ENCODE measurements around the gene GAS2L2.

Gene GAS2L2

DNA sequence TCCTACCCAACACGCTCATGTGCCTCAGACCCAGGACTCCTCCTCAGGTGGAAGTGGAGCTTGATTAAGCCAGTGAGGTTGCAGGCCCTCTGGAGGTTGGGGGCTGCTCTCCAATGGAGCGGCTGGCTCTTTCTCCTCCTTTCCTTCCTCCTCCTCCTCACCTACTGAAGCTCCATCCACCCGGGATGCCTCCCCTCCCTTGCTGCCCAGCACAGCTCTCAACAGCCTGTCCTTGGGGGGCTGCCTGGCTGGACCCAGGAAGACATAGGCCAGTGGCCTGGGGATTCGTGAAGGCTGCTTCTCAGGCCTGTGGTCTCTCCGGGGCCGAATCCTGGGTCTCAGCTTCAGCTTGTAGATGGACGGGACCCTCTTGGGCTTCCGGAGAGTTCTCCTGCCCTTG lies 8.2 kb downstream of the GAS2L2 start:
- DNase-seq = no peak

DNA sequence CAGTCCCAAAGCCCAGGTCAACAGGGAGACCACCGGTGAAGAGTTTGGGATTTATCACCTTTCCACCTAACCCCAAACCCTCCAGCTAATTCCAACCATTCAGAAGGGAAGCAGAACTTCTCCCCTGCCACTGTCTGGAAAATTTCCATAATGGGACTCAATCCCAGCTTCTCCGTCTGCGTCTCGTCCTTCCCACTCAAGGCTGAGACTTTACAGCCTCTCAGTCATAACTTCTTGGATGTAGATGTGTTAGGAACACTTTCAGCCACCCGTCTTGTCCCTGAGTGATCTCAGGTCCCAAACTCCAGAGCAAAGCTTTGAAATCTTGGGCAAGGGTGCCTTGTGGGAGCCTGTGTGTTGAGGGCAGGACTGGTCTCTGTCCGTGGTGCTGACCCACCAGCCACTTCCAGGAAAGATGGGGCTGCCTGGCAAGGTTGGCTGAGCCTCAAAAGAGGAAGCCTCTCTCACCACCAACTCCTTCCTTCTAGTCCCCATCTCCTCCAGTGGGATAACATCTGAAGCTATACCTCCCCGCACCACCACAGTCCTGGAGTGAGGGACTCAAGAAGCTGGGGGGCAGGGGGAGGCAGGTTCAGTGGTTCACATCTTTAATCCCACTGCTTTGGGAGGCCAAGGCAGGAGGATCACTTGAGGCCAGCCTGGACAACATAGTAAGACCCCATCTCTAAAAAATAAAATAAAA lies 9.3 kb downstream of the GAS2L2 start:
- DNase-seq = no peak

DNA sequence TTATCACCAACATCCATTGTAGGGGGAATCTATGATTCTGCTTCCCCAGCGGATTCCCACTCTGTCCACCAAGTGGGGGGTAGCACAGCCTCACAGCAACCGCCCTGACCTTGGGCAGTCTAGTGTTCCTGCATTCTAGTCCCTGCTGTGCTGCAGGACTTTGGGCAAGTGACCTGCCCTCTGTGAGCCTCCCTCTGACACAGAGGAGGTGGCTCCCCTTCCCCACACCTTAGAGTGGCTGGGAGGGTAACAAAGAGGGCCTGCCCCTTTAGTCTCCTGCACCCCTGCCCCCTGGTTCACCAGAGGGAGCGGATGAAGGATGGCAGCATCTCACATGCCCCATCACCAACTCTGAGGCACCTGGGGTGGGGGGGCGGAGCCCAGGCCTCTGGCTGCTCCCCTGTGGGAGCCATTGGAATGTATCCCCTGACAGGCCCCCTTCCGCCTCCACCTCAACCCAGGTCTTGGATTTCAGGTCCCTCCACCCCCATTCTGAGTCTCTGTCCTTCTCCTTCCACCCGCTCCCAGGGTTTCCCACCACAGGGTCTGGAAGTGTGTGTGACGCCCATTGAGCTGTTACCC lies 10.1 kb downstream of the GAS2L2 start:
- no peak for DNase-seq

DNA sequence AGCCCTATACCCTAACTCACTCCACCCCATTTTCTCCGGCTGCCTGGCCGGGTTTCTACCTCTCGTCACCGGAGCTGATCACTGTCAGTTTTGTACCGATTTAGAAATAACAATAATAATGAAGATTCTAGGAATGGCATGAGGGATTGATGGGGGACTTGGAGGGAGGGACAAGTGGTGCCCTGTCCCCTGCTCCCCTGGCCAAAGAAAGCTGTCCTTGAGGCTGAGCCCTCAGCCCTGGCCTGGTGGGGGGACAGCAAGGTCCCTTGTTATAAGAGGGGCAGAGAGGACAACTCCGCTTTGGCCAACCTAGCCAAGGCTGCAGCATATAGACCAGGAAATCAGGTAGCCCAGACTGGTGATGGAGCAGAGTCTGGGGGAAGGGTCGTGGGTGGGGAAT lies 10.5 kb downstream of the GAS2L2 start:
- DNase-seq = no peak

DNA sequence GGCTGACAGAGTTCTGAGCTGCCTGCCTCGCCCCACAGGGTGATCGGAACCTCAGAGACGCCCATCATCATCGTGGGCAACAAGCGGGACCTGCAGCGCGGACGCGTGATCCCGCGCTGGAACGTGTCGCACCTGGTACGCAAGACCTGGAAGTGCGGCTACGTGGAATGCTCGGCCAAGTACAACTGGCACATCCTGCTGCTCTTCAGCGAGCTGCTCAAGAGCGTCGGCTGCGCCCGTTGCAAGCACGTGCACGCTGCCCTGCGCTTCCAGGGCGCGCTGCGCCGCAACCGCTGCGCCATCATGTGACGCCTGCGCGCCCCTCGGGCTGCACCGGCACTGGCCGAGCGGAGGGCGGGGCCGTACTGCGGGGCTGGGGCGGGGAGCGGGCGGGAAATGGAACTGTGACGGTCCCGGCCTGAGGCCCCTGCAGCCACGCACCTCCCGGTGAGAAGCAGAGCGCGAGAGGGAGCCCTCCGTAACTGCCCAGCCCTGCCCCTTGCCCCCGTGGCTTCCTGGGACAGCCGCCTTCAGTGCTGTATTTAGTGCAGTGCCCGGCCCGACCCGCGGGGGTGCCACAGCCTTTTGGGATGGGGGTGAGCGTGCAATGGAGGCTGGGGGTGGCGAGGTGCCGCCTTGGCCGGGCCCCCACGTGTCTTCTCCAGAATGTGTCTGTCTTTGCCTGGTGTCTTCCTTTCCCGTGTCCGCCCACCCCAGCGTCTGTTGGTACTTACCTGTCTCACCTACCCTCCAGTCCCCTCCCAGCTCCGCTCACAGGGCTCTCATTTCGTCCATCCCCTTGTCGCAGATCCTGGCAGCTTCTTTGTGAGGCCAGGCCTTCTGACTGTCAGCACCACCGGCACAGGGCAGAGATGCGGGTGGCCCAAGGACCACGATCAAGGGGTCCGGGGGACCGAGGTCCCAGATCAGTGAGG lies 11.8 kb downstream of the GAS2L2 start:
- DNase-seq = no peak

DNA sequence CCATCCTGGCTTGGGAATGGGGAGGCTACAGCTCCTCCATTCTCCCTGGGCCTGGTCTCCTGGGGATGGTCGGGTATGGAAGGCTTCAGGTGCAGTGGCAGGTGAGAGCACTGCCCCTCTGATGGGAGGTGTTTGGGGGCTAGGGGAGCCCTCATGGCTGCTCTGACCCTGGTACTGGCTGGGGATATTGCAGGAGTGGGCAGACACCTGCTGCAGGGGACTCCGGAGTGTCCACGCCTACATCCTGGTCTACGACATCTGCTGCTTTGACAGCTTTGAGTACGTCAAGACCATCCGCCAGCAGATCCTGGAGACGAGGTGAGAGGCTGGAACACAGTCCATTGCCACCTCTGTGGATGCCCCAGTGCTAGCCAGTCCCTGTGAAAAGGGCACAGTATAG lies 12.8 kb downstream of the GAS2L2 start:
- no peak for DNase-seq

DNA sequence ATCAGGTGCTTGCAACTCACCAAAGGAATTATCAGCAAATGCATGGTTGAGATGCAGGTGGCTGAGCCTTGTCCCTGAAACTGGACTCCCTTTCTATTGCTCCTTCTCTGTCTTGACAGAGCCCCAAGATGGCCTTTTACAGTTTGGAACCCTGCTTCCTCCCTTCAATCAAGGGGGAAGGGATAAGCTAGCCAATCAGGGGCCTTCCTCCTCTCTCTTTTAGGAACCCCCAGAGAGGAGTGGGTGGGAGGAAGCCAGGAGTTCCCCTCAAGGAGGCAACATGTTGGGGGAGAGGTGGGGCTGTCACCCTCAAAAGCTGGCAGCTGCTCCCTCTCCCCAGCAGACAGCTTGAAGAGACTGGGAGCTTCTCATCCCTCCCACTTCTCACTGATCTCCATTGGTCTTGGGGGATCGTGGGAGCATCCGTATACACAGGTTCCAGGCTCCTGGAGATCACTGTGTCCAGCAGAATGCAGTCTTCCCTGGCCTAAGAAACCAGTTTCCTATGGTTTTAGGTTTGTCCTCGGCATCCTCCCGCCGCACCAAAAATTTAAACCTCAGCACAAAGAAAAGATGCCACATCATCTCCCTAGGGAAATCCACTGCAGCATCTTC lies 14.4 kb downstream of the GAS2L2 start:
- no peak for DNase-seq

DNA sequence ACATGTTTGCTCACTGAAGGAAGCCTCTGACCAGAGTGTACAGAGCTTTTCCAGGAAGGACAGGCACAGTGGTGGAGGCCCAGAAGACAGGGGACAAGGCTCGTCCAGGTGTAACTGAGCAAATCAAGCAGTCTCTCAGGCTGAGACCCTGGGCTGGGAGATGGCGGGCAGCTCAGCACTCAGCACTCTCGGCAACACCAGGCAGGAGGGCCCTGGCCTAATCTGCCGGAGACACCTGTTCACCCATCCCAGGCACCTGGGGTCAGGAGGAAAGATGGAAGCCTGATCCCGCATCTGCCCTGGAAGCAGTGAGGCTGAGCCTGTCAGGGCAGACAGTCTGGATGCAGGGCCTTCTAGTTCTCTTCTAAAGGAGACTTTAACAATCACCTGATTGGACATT lies 16.8 kb downstream of the GAS2L2 start:
- no peak for DNase-seq

DNA sequence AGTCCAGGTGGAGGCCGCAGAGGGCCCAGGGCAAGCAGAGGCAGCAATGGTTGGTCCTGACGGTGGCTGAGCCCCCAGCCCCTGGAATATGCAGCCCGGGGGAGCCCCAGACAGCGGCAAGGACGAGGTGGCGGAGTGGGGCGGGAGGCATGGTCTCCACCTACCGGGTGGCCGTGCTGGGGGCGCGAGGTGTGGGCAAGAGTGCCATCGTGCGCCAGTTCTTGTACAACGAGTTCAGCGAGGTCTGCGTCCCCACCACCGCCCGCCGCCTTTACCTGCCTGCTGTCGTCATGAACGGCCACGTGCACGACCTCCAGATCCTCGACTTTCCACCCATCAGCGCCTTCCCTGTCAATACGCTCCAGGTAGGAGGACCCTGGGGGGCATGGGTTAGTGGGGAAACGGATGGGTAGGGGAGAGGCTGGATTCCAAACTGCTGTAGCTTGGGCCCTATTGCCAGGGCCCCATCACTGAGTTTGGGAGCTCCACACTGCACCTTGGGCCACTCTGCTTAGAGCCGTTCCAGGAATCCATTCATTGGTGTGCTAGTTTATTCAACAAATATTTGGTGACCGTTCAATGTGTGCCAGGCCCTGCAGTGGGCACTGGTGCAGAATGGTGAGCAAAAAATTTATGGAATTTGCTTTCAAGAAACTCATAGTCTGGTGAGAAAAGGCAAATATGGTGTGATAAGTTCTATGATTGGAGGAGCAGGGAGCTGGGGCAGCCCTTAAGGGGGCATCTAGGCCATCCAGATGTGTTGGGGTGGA lies 17.8 kb downstream of the GAS2L2 start:
- no peak for DNase-seq

DNA sequence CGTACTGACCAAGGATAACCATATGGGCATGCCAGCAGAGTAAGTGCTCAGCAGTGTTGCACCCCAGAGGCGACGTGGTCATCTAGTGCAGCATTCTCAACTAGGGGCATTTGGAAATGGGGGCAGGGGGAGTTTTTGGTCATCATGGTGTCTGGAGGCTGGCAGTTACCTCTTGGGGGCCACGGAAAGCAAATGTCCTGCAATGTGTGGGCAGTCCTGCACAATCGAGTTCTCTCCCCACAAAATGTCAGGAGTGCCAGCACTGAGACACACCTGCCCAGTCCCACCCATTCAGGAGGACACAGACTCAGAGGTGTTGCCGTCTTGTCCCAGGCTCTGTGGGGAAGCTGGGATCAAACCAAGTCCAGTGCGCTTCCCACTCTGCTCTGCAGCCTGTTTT lies 18.6 kb downstream of the GAS2L2 start:
- DNase-seq = no peak

DNA sequence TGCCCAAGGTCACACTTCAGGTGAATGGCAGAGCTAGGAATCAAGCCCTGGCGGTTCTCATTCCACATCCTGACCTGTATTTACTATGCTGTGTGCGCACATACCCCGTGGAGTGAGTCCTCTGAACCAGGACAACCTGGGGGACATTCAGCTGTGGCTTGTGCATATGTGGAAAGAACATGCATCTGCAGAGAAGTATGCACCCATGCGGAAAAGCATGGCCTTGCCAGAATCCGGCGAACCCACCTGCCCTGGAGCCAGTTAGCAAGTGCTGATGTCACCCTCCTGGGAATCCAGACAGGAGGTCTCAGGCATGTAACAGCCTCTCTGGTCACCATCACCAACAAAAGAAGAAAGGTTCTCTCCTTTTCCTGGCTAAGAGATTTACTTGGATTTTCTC lies 19.7 kb downstream of the GAS2L2 start:
- no peak for DNase-seq

DNA sequence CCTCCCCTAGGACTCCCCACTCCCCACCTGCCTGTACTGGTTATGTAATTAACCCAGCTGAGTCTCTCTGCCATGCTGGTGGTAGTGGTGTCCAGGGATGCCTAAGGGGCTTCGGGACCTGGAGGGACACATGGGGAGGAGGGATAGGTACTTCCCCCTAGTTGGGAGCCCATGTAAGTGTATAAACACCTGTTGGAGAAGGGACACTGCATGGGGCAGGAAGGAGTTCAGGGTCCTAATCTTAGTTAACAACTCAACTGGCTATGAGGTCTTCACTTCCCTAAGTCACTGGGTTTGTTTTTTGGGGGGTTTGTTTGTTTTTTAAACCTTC lies 20.3 kb downstream of the GAS2L2 start:
- DNase-seq = no peak

DNA sequence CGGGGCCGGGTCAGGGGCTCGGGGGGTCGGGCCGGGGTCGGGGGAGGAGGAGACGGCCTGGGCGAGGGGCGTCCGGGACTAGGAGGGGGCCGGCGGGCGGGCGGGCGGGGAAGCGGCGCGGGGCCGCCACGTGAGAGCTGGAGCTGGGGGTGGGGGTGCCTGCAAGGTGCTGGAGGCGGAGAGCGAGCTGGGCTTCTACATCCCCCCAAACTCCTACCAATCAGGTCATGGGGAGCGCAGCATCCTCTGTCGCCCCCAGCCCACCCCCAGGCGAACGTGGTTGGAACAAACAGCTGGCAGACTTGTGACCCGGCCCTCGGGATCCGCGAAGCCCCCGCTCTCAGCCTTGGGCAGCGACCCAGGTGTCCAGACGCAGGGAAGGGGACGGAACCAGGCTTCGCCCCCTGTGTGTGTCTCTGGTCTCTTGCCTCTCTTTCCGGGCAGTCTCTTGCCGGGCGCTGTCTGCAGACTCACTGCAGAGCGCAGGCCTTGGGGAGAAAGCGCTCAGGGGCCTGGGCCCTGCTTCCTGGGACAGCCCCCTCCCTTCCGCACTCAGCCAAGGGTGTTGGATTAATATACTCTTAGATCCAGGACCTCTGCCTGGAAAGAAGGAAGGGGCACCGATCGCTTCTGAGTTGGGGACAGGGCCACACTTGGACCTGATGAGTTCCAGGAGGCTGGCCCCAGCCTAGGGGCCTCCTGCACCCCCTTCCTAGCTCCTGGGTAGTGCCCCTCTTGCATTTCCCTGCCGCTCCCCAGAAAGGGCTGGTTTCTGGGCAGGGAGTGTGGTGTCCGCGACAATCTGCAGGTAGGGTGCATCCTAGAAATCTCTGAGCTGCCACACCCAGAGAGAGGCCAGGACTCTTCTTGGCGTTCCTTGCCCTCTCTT lies 20.9 kb downstream of the GAS2L2 start:
- DNase-seq = no peak

DNA sequence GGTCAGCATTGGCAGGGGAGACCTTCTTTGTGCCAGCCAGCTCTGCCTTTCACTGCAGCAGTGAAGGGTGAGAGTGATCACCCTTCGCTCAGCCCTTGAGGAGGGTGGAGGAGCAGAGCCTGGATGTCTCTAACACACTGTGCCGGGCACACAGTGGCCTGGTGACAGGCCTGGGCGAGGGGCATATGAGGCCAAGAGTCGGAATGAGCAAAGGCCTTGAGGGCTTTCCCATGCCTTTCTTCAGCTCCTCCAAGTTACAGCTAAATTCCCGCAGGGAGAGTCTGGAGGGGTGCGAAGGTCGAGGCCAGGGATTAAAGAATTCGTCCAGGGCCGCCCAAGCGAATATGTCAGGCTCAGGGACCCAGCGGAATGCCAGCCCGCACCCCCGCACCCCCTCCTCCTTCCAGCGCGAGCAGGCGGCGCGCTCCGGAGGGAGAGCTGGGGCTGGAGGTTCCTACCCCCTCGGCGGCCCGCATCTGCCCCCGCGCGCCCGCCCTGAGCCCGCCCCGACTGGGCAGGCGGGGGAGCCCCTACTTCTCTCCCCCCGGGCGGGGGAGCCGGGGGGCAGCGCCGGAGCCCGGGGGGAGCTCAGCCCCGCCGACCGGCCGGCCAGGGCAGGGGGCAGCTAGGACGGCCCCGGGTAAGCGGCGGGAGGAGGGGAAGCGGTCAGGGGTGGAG lies 21.7 kb downstream of the GAS2L2 start, which contains the start of gene RASL10B:
Gene RASL10B, plus strand, starts transcription at position 401 of the 678 bp plus-strand sequence. CDS start 3,546 bp downstream, outside the sequence.
- no peak for DNase-seq

DNA sequence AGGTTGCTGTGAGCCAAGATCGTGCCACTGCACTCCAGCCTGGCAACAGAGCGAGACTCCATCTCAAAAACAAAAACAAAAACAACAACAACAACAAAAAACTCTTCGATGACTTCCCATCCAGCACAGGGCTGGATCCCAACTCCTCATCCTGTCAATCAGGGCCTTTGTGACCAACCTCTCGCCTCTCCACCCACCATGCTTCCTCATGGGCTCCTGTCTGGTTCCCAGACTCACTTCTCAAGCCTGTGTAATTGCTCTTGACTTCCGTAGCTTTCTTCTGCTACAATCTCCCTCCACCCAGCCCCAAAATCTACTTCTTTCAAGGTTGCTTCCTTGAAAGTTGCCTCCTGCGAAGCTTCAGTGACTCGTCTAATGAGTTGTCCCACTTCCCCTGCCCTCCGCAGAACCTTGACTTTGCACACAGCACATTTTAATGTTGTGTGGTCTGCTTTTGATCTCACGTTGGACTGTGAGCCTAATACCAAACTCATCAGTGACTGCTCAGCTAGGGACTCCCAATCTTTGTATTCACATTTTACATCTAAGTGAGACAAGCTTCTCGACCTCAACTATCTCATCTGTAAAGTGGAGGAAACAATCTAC lies 22.5 kb downstream of the GAS2L2 start:
- DNase-seq = no peak

DNA sequence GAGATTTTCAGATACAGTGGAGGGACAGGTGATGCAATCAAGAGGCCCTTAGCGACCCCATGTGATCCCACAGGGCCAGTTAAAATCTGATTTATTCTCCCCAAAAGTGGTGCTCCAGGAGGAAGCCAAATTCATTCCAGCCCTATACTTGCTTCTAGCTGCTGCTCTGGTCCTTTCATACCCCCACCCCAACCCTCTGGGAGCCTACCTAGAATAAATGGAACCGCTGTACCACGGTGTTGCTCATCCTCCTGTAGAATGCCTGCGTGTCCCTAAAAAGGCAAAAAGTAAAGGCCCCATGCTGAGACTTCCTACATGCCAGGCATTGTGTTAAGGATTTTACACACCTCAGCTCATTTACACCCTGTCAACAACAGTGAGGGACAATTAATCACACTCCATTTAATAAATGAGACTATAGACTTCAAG lies 23.6 kb downstream of the GAS2L2 start:
- no peak for DNase-seq

DNA sequence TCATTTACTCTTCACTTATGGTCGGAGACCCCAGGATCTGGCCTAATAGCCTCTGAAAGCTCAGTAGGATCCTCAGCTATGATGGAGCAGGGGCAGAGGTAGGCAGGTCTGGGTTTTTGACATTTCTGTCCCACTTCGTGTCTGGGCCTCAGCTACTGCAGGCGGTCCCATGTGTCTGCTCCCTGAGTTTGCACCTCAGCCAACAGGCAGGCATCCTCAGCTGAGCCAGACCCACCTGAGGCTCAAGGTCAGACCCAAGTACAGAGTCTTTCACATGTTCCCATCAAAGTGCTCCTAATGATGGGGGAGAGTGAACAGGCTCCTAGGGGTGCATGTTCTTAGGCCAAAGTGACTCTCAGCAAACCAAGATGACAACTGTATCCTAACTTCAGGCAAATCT lies 24.5 kb downstream of the GAS2L2 start:
- no peak for DNase-seq

DNA sequence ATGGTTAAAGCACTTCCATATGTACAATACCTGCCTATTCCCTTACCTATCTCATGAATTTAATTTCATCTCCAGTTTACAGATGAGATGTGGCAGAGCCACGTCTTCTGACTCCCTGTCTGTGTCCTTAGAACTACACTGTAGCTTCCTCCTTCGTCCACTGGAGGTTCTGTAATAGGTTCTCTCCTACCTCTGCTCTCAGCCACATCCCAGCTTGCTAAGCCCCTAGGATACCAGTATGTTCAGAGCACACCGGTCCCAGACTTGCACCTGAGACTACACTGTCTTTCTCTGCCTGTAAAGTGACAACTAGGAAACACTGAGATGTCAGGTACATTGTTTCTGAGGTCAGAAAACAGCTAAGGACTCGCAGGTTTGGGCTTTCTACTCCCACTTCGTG lies 25.4 kb downstream of the GAS2L2 start:
- DNase-seq = no peak

DNA sequence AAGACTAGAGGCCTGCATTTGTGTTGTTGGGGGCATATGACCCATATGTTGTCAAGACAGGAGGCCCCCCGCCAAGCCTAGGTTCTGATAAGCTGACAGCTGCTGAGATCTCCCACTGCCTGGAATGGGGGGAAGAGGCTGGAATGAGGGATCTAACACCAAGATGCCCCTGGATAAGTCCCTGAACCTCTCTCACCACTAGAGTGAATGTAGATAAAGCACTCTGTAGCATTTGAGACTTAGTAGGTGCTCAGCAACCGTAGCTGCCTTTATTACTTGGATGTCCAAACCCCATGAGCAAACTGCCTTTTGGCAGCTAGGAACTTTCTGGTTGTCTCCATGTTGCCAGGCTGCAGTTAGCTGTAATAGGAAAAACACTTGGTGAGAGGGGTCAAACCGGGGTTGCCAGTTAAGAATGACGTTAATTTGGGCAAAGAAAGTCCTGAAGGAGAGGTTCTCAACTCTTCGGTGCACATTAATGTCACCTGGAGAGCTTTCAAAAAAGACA lies 26.0 kb downstream of the GAS2L2 start:
- DNase-seq = no peak

Measured in SHP77 treated with DMSO at 0.1 percent for 48 hours (cell line).